HepG2 (cell line): ENCODE results near the gene RRP12. TPM values are rescaled to one million over a fixed set of nuclear protein-coding genes. Genes with fewer than 3 reads are reported as not detected.

Experiments
- EEA1 ChIP-seq: sonication (generic); formaldehyde crosslinking; IDR thresholded peaks from 2 replicates; pipeline ENCODE4 v1.5.1; 2020; ENCODE audit warnings: mild to moderate bottlenecking, missing genetic modification reagents, borderline replicate concordance
- HIVEP1 ChIP-seq: sonication (generic); formaldehyde crosslinking; IDR thresholded peaks from 2 replicates; pipeline ENCODE4 v1.4.0; 2020; ENCODE audit warnings: mild to moderate bottlenecking, missing genetic modification reagents
- IKZF4 ChIP-seq: sonication (generic); formaldehyde crosslinking; IDR thresholded peaks from 2 replicates; pipeline ENCODE4 v1.5.1; 2020; ENCODE audit warnings: borderline replicate concordance, mild to moderate bottlenecking, low read depth, missing genetic modification reagents; ENCODE audit errors: not compliant biosample characterization
- KDM2A ChIP-seq: sonication (generic); formaldehyde crosslinking; IDR thresholded peaks from 2 replicates; pipeline ENCODE4 v1.4.0; 2020; ENCODE audit warnings: low read depth, missing genetic modification reagents, borderline replicate concordance
- PHF21A ChIP-seq: sonication (generic); formaldehyde crosslinking; IDR thresholded peaks from 2 replicates; pipeline ENCODE4 v1.5.0; 2020; ENCODE audit warnings: mild to moderate bottlenecking, missing genetic modification reagents
- ZBTB33 ChIP-seq: sonication (generic); formaldehyde crosslinking; IDR thresholded peaks from 2 replicates; pipeline ENCODE4 v1.4.0; 2020; ENCODE audit warnings: missing genetic modification reagents
- ZIK1 ChIP-seq: sonication (generic); formaldehyde crosslinking; IDR thresholded peaks from 2 replicates; pipeline ENCODE4 v1.5.0; 2020; ENCODE audit warnings: mild to moderate bottlenecking, low read depth, missing genetic modification reagents, borderline replicate concordance
- ZNF207 ChIP-seq: fragments of 450-650 bp; IDR thresholded peaks from 2 replicates; pipeline ENCODE4 v1.6.1; 2016; ENCODE audit warnings: antibody characterized with exemption, borderline replicate concordance
- ZNF263 ChIP-seq: sonication (generic); formaldehyde crosslinking; IDR thresholded peaks from 2 replicates; pipeline ENCODE4 v1.4.0; 2020; ENCODE audit warnings: missing genetic modification reagents
- ZNF674 ChIP-seq: sonication (generic); formaldehyde crosslinking; IDR thresholded peaks from 2 replicates; pipeline ENCODE4 v1.5.0; 2020; ENCODE audit warnings: low read depth, mild to moderate bottlenecking, missing genetic modification reagents
- ZNF768 ChIP-seq: sonication (generic); formaldehyde crosslinking; IDR thresholded peaks from 2 replicates; pipeline ENCODE4 v1.4.0; 2020; ENCODE audit warnings: missing genetic modification reagents
- ZNF816 ChIP-seq: sonication (generic); formaldehyde crosslinking; IDR thresholded peaks from 2 replicates; pipeline ENCODE4 v1.8.0; 2022; ENCODE audit warnings: missing genetic modification reagents, mild to moderate bottlenecking, borderline replicate concordance
- ZNF883 ChIP-seq: sonication (generic); formaldehyde crosslinking; IDR thresholded peaks from 2 replicates; pipeline ENCODE4 v1.5.1; 2020; ENCODE audit warnings: mild to moderate bottlenecking, missing genetic modification reagents; ENCODE audit errors: not compliant biosample characterization
- polyA plus RNA-seq, 8 experiments: library from polyadenylated mRNA; depleted of rRNA in 3 of 8; stranded (reverse) in 7 of 8; unstranded in 1 of 8; fragments of >200 nt; fragmentation: Illumina TruSeq in 4 of 8; extraction: Trizol in 4 of 8; gene quantifications; 2 replicates each; pipeline versions ENCODE4 v1.2.1 to v1.2.3, GENCODE V29; 2011 to 2016; ENCODE audit warnings: low read depth in 4 of 8, missing spikeins in 1 of 8, mixed read lengths in 1 of 8; ENCODE audit not compliant: insufficient read depth in 1 of 8
- total RNA-seq, 5 experiments: library from RNA; depleted of rRNA; stranded (reverse); fragments of >200 nt; fragmentation: Illumina TruSeq; extraction: Trizol; gene quantifications; 2 replicates each; pipeline ENCODE4 v1.2.3, GENCODE V29; 2016; ENCODE audit warnings: low read depth in 1 of 5
- TF ChIP-seq, protein P1 (sequence below), 2 experiments: fragments of 450-650 bp in 1 of 2; sonication (generic) in 1 of 2; formaldehyde crosslinking in 1 of 2; IDR thresholded peaks; 2 replicates each; pipeline versions ENCODE4 v1.6.1 to v1.8.0; 2016 to 2022; ENCODE audit warnings: antibody characterized with exemption in 1 of 2, mild to moderate bottlenecking in 1 of 2, missing genetic modification reagents in 1 of 2
- TF ChIP-seq, protein P2 (sequence below): sonication (generic); formaldehyde crosslinking; conservative IDR thresholded peaks from 2 replicates; pipeline ENCODE4 v1.8.0; 2022; ENCODE audit warnings: missing genetic modification reagents

The RRP12 gene
- total and polyA plus RNA-seq, 2 of the 13 experiments (the other 11 are each of a cell fraction or from before 2014, with no cell fraction given), result 13.2 to 39.4 TPM

GRCh38 chr10:97407211-97407951 is 6.2 kb upstream of the RRP12 start (continued):
- TF ChIP-seq, protein P1, sequence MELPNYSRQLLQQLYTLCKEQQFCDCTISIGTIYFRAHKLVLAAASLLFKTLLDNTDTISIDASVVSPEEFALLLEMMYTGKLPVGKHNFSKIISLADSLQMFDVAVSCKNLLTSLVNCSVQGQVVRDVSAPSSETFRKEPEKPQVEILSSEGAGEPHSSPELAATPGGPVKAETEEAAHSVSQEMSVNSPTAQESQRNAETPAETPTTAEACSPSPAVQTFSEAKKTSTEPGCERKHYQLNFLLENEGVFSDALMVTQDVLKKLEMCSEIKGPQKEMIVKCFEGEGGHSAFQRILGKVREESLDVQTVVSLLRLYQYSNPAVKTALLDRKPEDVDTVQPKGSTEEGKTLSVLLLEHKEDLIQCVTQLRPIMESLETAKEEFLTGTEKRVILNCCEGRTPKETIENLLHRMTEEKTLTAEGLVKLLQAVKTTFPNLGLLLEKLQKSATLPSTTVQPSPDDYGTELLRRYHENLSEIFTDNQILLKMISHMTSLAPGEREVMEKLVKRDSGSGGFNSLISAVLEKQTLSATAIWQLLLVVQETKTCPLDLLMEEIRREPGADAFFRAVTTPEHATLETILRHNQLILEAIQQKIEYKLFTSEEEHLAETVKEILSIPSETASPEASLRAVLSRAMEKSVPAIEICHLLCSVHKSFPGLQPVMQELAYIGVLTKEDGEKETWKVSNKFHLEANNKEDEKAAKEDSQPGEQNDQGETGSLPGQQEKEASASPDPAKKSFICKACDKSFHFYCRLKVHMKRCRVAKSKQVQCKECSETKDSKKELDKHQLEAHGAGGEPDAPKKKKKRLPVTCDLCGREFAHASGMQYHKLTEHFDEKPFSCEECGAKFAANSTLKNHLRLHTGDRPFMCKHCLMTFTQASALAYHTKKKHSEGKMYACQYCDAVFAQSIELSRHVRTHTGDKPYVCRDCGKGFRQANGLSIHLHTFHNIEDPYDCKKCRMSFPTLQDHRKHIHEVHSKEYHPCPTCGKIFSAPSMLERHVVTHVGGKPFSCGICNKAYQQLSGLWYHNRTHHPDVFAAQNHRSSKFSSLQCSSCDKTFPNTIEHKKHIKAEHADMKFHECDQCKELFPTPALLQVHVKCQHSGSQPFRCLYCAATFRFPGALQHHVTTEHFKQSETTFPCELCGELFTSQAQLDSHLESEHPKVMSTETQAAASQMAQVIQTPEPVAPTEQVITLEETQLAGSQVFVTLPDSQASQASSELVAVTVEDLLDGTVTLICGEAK (IDR thresholded peaks at IDR 0.05), result no peak
- TF ChIP-seq, protein P1 (CRISPR knock-in tag; IDR thresholded peaks at IDR 0.05), result 0 out of 2 replicates have a peak, but pooled peaks have one; percentile 24
- TF ChIP-seq EEA1 (CRISPR knock-in tag), result no peak
- peak; percentile 19; the same call in 1 of the 2 replicates for TF ChIP-seq ZBTB33 (CRISPR knock-in tag)
- 0 out of 2 replicates have a peak, but pooled peaks have one; percentile 35 for TF ChIP-seq ZNF263
- TF ChIP-seq, protein P2, sequence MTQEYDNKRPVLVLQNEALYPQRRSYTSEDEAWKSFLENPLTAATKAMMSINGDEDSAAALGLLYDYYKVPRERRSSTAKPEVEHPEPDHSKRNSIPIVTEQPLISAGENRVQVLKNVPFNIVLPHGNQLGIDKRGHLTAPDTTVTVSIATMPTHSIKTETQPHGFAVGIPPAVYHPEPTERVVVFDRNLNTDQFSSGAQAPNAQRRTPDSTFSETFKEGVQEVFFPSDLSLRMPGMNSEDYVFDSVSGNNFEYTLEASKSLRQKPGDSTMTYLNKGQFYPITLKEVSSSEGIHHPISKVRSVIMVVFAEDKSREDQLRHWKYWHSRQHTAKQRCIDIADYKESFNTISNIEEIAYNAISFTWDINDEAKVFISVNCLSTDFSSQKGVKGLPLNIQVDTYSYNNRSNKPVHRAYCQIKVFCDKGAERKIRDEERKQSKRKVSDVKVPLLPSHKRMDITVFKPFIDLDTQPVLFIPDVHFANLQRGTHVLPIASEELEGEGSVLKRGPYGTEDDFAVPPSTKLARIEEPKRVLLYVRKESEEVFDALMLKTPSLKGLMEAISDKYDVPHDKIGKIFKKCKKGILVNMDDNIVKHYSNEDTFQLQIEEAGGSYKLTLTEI (CRISPR knock-in tag), result no peak
- no peak for TF ChIP-seq IKZF4
- no peak; the same call in 1 of the 2 replicates for TF ChIP-seq PHF21A (CRISPR knock-in tag)
- TF ChIP-seq KDM2A (CRISPR knock-in tag), result peak; percentile 73; the same call in 1 of the 2 replicates
- no peak for TF ChIP-seq ZNF207
- no peak for TF ChIP-seq HIVEP1
- no peak for TF ChIP-seq ZIK1 (CRISPR knock-in tag)
- TF ChIP-seq ZNF674, result no peak
- no peak for TF ChIP-seq ZNF883 (CRISPR knock-in tag)
- TF ChIP-seq ZNF816 (CRISPR knock-in tag), result no peak
- TF ChIP-seq ZNF768 (CRISPR knock-in tag), result no peak
